BLaER1 (cell line): ENCODE data around the gene PEPD.

Source experiments
- H3K27ac ChIP-seq: shearing (Covaris generic); formaldehyde crosslinking; 2 replicates; pipeline ENCODE4 v1.8.1; 2022
- H3K27me3 ChIP-seq: shearing (Covaris generic); formaldehyde crosslinking; 2 replicates; pipeline ENCODE4 v1.8.1; 2022
- H3K36me3 ChIP-seq: shearing (Covaris generic); formaldehyde crosslinking; 2 replicates; pipeline ENCODE4 v1.8.1; 2022
- H3K4me1 ChIP-seq: shearing (Covaris generic); formaldehyde crosslinking; 2 replicates; pipeline ENCODE4 v1.8.1; 2022
- H3K4me2 ChIP-seq: shearing (Covaris generic); formaldehyde crosslinking; 2 replicates; pipeline ENCODE4 v1.8.1; 2022
- H3K4me3 ChIP-seq: shearing (Covaris generic); formaldehyde crosslinking; 2 replicates; pipeline ENCODE4 v1.8.1; 2022
- H3K9ac ChIP-seq: shearing (Covaris generic); formaldehyde crosslinking; 2 replicates; pipeline ENCODE4 v1.8.1; 2022
- H3K9me3 ChIP-seq: shearing (Covaris generic); formaldehyde crosslinking; 2 replicates; pipeline ENCODE4 v1.8.1; 2022
- H4K20me1 ChIP-seq: shearing (Covaris generic); formaldehyde crosslinking; 2 replicates; pipeline ENCODE4 v1.8.1; 2022
- Cebpa-rat ChIP-seq: shearing (Covaris generic); IDR thresholded peaks from 2 replicates; pipeline ENCODE4 v1.8.1; 2022

PEPD gene

GRCh38 chr19:33547676-33548075 is 26.1 kb upstream of the PEPD start:
- H3K4me1 ChIP-seq = no peaks in the 10 kb centered on the region
- no peaks in the 10 kb centered on the region for H3K36me3 ChIP-seq
- H3K9me3 ChIP-seq = no peaks in the 10 kb centered on the region
- H3K9ac ChIP-seq = no peak overlapping the region
- no peak overlapping the region for H3K4me2 ChIP-seq
- H3K4me3 ChIP-seq = no peak overlapping the region
- no peak for TF ChIP-seq Cebpa-rat
- H3K27ac ChIP-seq = no peak overlapping the region
- H4K20me1 ChIP-seq = no peaks in the 10 kb centered on the region
- H3K27me3 ChIP-seq = no peaks in the 10 kb centered on the region

- Histone ChIP-seq H3K4me2 (no peak overlapping the region), H3K9ac (no peak overlapping the region), H3K4me3 (no peak overlapping the region), H3K27ac (no peak overlapping the region), H3K27me3 (no peaks in the 10 kb centered on the region), H4K20me1 (no peaks in the 10 kb centered on the region), H3K36me3 (no peaks in the 10 kb centered on the region), H3K4me1 (peaks cover 5% of the 10 kb centered on the region; the same call in 1 of the 2 replicates), H3K9me3 (no peaks in the 10 kb centered on the region)
- TF ChIP-seq Cebpa-rat = no peak
Measured at GRCh38 chr19:33546656-33547055, 25.1 kb upstream of the PEPD start.

DNA sequence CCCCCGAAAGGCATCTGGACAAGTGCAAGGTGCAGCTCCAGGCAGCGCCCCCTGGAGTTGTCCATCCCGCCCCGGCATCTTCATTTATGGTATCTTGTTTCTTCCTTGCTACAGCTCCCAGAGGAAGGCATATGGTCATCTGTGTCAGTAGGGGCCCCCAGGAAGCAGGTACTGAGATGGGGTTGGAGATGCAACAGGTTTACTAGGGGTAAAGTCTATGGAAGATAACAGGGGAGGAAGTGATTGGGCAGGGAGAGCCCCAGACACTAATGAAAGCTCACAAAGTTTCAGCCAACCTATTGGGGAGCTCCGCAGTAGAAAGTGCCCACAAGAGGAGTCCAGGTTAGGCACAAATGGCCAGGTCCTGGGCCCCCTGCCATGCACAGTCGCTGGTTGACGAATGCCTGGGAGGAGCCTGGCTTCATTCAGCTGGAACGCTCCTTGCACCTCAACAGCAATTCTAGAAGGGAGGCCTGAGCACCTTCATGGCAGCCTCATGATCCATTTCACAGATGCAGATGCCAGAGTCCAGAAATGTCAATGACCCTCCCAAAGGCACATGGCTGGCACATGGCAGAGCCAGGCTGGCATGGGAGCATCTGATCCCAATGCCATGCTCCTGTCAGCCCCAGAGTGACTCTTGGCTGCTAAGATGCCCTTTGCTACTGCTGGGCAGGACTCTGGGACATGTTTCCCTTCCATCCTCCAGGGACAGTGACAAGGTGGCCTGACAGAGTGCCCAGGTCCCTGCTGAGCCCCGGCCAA is 23.8 kb upstream of the PEPD start:
- Histone ChIP-seq H4K20me1 (no peaks in the 10 kb centered on the region), H3K4me3 (no peak overlapping the region), H3K27me3 (no peaks in the 10 kb centered on the region), H3K9me3 (no peaks in the 10 kb centered on the region), H3K9ac (no peak overlapping the region), H3K36me3 (no peaks in the 10 kb centered on the region), H3K27ac (no peak overlapping the region), H3K4me1 (peaks cover 5% of the 10 kb centered on the region; the same call in 1 of the 2 replicates), H3K4me2 (no peak overlapping the region)
- TF ChIP-seq Cebpa-rat = no peak

- no peak for TF ChIP-seq Cebpa-rat
- H3K4me1 ChIP-seq = no peaks in the 10 kb centered on the region
- H3K27ac ChIP-seq = no peak overlapping the region
- H3K27me3 ChIP-seq = no peaks in the 10 kb centered on the region
- no peaks in the 10 kb centered on the region; the same call in 1 of the 2 replicates for H3K9me3 ChIP-seq
- no peak overlapping the region for H3K4me2 ChIP-seq
- H4K20me1 ChIP-seq = no peaks in the 10 kb centered on the region
- H3K4me3 ChIP-seq = no peak overlapping the region
- H3K9ac ChIP-seq = no peak overlapping the region
- no peaks in the 10 kb centered on the region for H3K36me3 ChIP-seq
Measured at GRCh38 chr19:33535226-33535625, 13.6 kb upstream of the PEPD start.

- no peaks in the 10 kb centered on the region for H3K27me3 ChIP-seq
- H3K4me2 ChIP-seq = no peak overlapping the region
- no peaks in the 10 kb centered on the region for H4K20me1 ChIP-seq
- no peak overlapping the region for H3K27ac ChIP-seq
- H3K9ac ChIP-seq = no peak overlapping the region
- H3K4me3 ChIP-seq = no peak overlapping the region
- H3K4me1 ChIP-seq = no peaks in the 10 kb centered on the region
- no peaks in the 10 kb centered on the region; the same call in 1 of the 2 replicates for H3K9me3 ChIP-seq
- H3K36me3 ChIP-seq = no peaks in the 10 kb centered on the region
- TF ChIP-seq Cebpa-rat = no peak
Measured at GRCh38 chr19:33532859-33533460, 11.4 kb upstream of the PEPD start.

DNA sequence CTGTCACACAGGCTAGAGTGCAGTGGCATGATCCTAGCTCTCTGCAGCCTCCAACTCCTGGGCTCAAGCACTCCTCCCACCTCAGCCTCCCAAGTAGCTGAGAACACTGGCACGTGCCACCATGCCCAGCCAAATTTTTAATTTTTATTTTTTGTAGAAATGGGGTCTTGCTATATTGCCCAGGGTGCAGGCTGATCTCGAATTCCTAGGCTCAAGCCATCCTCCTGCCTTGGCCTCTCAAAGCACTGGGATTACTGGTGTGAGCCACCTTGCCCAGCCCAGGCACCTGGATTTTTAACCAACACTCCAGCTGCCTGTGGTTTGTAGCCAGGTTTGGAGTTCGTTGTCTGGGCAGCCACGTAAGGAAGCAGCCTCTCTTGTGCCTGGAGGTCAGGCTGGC is 9.3 kb upstream of the PEPD start:
- H3K27ac ChIP-seq = no peak overlapping the region
- H3K4me1 ChIP-seq = no peaks in the 10 kb centered on the region
- H3K36me3 ChIP-seq = no peaks in the 10 kb centered on the region
- H4K20me1 ChIP-seq = no peaks in the 10 kb centered on the region
- TF ChIP-seq Cebpa-rat = no peak
- no peak overlapping the region for H3K9ac ChIP-seq
- H3K4me2 ChIP-seq = no peak overlapping the region
- no peaks in the 10 kb centered on the region for H3K9me3 ChIP-seq
- H3K27me3 ChIP-seq = no peaks in the 10 kb centered on the region
- no peak overlapping the region for H3K4me3 ChIP-seq

- Histone ChIP-seq H3K4me2 (no peak overlapping the region), H3K27me3 (no peaks in the 10 kb centered on the region), H3K4me3 (no peak overlapping the region), H3K9me3 (no peaks in the 10 kb centered on the region), H3K36me3 (no peaks in the 10 kb centered on the region), H4K20me1 (no peaks in the 10 kb centered on the region), H3K27ac (no peak overlapping the region), H3K4me1 (no peaks in the 10 kb centered on the region), H3K9ac (no peak overlapping the region)
- TF ChIP-seq Cebpa-rat = no peak
Measured at GRCh38 chr19:33530296-33530695, 8.7 kb upstream of the PEPD start.

GRCh38 chr19:33529094-33529676 is 7.6 kb upstream of the PEPD start:
- H3K4me3 ChIP-seq = no peak overlapping the region

DNA sequence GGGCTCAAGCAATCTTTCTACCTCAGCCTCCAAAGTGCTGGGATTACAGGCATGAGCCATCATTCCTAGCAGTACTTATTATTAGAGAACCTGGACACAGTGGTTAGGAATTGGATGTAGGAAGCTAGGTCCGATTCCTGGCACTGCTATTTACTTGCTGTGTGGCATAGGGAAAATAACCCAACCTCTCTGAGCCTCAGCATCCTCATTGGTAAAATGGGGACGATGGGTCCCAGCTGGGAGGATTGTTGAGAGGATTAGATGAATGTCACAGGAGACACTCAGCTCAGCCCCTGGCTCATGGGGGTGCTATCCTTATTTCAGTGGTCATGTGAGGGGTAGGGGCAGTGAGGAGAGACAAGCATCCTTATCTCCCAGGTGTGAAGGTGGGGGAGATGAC is 6.8 kb upstream of the PEPD start:
- TF ChIP-seq Cebpa-rat = no peak
- Histone ChIP-seq H3K27me3 (no peaks in the 10 kb centered on the region), H3K4me1 (no peaks in the 10 kb centered on the region), H3K9ac (no peak overlapping the region), H3K4me2 (no peak overlapping the region), H3K27ac (no peak overlapping the region), H3K9me3 (no peaks in the 10 kb centered on the region), H3K4me3 (no peak overlapping the region), H4K20me1 (no peaks in the 10 kb centered on the region), H3K36me3 (no peaks in the 10 kb centered on the region)

More at GRCh38 chr19:33529094-33529676, 7.6 kb upstream of the PEPD start:
- no peaks in the 10 kb centered on the region for H4K20me1 ChIP-seq
- no peak overlapping the region for H3K9ac ChIP-seq
- H3K9me3 ChIP-seq = no peaks in the 10 kb centered on the region
- no peak overlapping the region for H3K27ac ChIP-seq
- no peak for TF ChIP-seq Cebpa-rat
- no peaks in the 10 kb centered on the region for H3K4me1 ChIP-seq
- H3K27me3 ChIP-seq = no peaks in the 10 kb centered on the region
- H3K4me2 ChIP-seq = no peak overlapping the region
- no peaks in the 10 kb centered on the region for H3K36me3 ChIP-seq

- H3K9me3 ChIP-seq = no peaks in the 10 kb centered on the region
- TF ChIP-seq Cebpa-rat = no peak
- H3K4me1 ChIP-seq = peaks cover 7% of the 10 kb centered on the region
- H3K4me2 ChIP-seq = no peak overlapping the region
- no peaks in the 10 kb centered on the region for H3K27me3 ChIP-seq
- no peak overlapping the region for H3K27ac ChIP-seq
- no peak overlapping the region for H3K4me3 ChIP-seq
- no peaks in the 10 kb centered on the region for H3K36me3 ChIP-seq
- no peaks in the 10 kb centered on the region for H4K20me1 ChIP-seq
- no peak overlapping the region for H3K9ac ChIP-seq
Measured at GRCh38 chr19:33527125-33527524, 5.5 kb upstream of the PEPD start.
